CD4-positive, alpha-beta T cell treated with Interleukin-21 for 1 hour (primary cell): Measurements from ENCODE around the gene SCIMP.
"Not testable (repeated sequence)": the region's sequence is repeated elsewhere in the genome, so short reads cannot be mapped to it uniquely, and the experiment has no call there.

Experiments used
- DNase-seq: peaks from one replicate; pipeline ENCODE4 v3.0.0-alpha.2; 2020

SCIMP gene

GRCh38 chr17:5183410-5183793, 51.3 kb downstream of the SCIMP start:
- DNase-seq, result no peak

DNA sequence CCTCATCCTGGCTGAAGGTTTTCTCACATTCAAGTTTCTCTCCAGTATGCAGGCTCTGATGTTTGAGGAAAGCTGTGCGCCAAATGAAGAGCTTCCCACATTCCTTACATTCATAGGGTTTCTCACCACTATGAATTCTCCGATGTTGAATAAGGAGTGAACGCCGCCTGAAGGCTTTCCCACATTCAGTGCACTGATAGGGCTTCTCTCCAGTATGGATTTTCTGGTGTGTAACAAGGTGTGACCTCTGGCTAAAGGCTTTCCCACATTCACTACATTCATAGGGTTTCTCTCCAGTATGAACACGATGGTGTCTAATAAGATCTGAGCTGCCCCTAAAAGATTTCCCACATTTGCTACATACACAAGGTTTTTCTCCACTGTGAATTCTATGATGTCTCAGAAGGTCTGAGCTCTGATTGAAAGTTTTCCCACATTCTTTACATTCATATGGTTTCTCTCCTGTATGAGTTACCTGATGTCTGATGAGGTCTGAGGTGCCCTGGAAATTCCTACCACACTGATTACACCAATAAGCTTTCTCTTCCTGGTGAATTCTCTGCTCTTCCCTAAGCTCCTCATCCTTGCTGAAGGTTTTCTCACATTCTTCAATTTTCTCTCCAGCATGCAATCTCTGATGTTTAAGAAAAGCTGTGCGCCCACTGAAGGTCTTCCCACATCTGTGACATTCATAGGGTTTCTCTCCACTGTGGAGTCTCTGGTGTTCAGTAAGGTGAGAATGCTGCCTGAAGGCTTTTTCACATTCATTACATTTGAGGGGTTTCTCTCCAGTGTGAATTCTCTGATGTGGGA, 51.9 kb downstream of the SCIMP start:
- no peak for DNase-seq

GRCh38 chr17:5181509-5182305, 53.0 kb downstream of the SCIMP start:
- DNase-seq, result no peak

DNA sequence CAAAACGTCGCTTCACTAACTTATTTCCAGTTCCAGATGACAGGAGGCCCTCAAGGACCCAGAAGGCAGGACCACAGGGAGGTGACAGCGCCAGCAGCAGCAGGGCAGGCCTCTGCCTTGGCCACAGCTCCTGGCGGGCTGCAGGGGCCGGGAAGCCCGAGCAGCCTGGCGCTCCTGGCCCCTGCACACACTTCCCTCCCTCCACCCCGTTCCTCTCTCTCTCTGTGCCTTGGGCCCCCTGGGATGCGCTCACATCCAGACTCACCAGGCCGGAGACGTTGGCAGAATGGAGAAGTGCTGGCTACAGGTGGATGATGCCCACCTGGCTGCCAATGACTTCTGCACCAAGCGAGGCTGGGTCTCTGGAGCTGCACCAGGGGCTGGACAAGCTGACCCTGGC, 55.7 kb downstream of the SCIMP start:
- no peak for DNase-seq

DNA sequence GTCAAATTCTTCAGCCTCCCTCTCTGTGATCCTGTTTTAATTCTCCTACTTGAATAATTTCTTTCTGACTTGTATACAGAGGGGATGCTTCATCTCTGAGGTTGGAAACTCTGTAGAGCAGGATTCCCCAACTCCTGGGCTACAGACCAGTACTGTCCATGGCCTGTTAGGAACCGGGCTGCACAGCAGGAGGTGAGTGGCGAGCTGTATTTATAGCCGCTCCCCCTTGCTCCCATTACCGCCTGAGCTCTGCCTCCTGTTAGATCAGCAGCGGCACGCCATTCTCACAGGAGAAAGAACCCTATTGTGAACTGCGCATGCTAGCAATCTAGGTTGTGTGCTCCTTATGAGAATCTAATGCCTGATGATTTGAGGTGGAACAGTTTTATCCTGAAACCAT, 59.6 kb downstream of the SCIMP start:
- DNase-seq, result not testable (repeated sequence)

- not testable (repeated sequence) for DNase-seq
Observed at GRCh38 chr17:5165791-5166564, 68.7 kb downstream of the SCIMP start.

GRCh38 chr17:5164436-5164835, 70.2 kb downstream of the SCIMP start:
- peak; percentile 6 for DNase-seq

GRCh38 chr17:5161793-5162192, 72.9 kb downstream of the SCIMP start:
- not testable (repeated sequence) for DNase-seq

GRCh38 chr17:5160702-5161101, 74.0 kb downstream of the SCIMP start:
- DNase-seq, result not testable (repeated sequence)
